ENCODE results near the gene UMOD.

GRCh38 chr16:20300312-20301097 lies 52.0 kb downstream of the UMOD start:
- TF ChIP-seq CREB1 (IDR thresholded peaks at IDR 0.05; ENCODE audit: low read depth) (no peak), EP300 (IDR thresholded peaks at IDR 0.05; ENCODE audit: borderline replicate concordance) (no peak), FOXM1 (IDR thresholded peaks at IDR 0.05; ENCODE audit: borderline replicate concordance, low read depth) (no peak), TAF1 (IDR thresholded peaks at IDR 0.05; ENCODE audit: low read depth) (no peak), NFIC (IDR thresholded peaks at IDR 0.05) (no peak), ZBTB7A (IDR thresholded peaks at IDR 0.05; ENCODE audit: low read depth) (no peak), MAX (IDR thresholded peaks at IDR 0.05) (no peak), YY1 (IDR thresholded peaks at IDR 0.05; ENCODE audit: low read depth) (no peak), USF1 (IDR thresholded peaks at IDR 0.05) (no peak), EGR1 (IDR thresholded peaks at IDR 0.05) (0 out of 2 replicates have a peak, but pooled peaks have one; percentile 43), REST (IDR thresholded peaks at IDR 0.05; ENCODE audit: low read depth) (no peak)

Measured in Ishikawa (cell line).